GF-D8 (cell line): ENCODE results near the gene DNAH2.

Experiments used
- DNase-seq: peaks from one replicate; lab custom pipeline; 2025; lab: John Stamatoyannopoulos, UW

Gene DNAH2

DNA sequence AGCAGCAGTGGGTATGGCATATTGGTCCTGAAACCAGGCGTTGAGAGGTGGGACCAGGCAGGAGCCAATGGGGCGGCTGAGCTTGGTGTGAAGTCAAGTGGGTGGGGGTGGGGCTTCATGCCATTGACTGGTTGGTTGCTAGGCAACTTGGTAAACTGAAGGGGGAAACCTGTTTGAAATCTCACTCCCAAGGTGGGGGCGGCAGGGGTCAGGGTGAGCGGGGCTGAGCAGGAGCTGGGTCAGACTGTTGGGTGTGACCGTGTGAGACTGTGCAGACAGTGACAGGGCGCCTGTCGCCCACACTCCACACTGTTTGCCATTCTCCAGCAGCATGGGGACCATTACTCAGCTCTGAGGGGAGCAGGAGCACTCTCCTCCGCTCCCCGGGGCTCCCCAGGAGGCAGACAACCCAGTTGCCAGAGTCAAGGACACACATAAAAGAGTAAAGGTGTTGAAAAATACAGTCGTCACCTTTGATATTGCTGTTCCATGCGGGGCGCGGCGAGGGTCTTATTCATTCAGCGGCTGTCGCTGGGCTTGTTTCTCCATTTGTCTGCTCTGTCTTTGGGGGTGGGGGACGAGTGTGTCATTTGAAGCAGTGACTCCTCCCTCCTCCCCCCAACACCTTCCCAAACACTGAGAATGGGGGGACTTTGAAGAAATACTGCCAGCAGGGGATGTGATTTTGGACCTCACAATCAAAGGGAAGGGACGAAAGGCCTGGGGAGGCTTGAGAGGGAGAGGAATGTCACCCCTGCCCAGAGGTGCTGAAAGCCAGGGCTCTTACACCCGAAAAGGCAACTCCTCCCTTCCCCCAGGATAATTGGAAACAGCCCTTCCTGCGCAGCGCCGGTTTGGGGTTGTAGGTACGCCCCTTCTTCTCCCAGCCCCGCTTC, 13.7 kb upstream of the DNAH2 start:
- DNase-seq: no peak

DNA sequence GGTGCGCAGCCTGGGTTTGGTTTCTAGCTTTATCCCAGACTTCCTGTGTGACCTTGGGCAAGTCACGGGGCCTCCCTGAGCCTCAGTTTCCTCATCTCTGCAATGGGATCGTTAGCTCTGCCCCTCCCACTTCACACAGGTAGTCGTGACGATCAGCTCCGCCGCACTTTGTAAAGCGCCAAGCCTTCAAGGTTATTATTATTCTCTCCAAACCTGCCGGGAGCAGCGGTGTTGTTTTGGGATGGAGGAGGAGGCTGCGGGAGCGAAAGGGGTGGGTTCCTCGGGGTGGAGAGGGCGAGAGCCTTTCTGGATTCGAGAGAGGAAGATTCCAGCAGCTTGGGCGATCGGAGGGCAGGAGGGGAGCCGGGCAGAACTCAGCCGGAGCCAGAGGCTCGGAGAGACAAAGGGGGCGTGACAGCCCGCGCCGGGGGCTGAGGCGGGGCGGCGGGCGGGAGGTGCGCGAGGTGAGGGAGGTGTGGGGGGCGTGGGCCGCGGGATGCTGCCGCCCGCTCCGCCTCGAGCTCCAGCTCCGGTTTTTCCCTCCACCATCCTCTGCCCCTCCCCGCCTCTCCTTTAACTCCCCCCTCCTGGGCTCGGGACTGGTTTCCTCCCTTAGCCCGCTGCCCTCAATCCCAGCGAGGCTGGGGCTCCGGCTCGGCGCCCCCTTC, 12.8 kb upstream of the DNAH2 start, which contains the start of gene EFNB3:
Gene EFNB3 (plus strand): TSS at position 602 of the 668 bp plus-strand sequence. CDS start 397 bp downstream, outside the sequence.
- DNase-seq: no peak

DNA sequence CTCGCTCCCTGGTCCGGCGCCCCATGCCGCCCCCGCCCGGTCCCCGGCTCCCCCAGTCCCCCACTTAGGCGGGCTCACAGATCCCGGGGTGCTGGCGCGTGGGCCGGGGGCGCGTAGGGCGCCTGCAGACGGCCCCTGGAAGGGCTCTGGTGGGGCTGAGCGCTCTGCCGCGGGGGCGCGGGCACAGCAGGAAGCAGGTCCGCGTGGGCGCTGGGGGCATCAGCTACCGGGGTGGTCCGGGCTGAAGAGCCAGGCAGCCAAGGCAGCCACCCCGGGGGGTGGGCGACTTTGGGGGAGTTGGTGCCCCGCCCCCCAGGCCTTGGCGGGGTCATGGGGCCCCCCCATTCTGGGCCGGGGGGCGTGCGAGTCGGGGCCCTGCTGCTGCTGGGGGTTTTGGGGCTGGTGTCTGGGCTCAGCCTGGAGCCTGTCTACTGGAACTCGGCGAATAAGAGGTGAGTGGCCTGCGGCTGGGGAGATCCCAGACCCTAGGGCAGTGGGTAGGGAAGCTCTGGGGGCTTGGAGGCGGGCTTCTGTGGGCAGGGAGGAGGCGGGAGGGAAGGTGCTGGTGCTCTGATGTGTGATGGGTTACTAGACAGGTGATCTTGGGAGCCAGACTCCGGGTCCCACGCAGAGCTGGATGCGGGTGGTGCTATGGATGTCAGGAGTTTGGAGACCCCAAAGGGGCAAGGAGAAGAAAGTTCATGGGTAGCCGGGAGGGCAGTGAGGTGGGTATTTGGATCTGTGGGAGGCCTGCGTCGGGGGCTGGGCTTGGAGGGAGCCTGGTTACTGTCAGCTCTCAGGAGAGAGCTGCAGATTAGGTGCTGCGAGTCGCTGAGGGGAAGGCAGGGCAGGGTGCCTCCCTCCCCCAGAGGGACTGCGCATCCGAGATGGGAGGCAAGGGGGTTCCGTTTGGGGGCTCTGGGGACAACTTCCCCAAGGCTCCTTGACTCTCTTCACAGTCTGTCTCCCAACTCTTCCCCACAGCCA, 12.0 kb upstream of the DNAH2 start:
- DNase-seq: no peak

DNA sequence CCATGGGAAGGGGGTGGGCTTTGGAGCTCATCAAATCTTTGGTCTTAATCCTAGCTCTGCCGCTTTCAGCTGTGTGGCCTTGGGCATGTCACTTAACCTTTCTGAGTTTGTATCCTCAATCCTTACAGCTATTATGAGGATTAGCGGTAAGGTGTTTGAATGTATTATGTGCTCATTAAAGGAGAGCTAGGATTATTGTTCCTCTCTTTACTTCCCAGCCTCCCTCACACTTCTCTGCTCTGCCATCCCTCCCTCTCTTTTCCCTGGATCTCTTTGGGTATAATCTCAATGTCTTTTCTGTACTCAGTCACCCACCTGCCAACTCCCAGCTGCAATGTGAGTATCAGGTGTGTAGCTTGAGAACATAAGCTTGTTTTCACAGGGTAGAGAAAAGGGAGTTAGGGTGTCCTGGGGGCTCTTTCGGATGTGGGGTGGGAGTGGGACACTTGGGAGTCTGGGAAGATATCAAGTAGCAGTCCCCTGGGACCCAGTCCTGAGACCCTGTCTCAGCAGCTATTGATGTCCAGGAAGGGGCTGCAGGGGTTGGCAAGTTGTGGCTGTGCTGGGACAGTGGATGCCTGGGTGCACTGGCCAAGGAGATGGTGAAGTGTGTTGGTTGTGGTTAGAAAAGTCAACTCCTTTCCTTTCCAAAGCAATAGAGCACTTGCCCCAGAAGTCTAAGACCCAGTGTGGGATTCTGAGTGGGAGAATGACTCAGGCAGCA, 10.8 kb upstream of the DNAH2 start:
- DNase-seq: no peak

DNA sequence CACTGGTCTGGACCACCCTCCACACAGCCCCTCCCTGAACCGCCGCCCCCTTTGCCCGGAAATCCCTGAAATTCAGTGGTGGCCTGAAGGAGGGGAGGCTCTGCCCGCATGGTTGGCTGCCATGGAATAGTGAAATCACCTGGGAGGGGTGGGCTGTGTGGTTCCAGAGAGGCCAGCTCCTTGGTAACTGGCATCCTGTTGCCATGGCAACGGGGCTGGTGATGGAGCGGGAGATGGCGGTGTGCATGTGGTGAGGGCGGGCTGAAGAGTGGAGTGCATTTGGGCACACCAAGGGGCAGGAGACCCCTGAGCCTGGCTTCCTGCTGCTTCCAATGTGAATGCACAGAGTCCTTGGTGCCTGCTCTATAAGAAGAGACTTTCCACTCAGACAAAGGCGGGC, 10.1 kb upstream of the DNAH2 start:
- DNase-seq: no peak

DNA sequence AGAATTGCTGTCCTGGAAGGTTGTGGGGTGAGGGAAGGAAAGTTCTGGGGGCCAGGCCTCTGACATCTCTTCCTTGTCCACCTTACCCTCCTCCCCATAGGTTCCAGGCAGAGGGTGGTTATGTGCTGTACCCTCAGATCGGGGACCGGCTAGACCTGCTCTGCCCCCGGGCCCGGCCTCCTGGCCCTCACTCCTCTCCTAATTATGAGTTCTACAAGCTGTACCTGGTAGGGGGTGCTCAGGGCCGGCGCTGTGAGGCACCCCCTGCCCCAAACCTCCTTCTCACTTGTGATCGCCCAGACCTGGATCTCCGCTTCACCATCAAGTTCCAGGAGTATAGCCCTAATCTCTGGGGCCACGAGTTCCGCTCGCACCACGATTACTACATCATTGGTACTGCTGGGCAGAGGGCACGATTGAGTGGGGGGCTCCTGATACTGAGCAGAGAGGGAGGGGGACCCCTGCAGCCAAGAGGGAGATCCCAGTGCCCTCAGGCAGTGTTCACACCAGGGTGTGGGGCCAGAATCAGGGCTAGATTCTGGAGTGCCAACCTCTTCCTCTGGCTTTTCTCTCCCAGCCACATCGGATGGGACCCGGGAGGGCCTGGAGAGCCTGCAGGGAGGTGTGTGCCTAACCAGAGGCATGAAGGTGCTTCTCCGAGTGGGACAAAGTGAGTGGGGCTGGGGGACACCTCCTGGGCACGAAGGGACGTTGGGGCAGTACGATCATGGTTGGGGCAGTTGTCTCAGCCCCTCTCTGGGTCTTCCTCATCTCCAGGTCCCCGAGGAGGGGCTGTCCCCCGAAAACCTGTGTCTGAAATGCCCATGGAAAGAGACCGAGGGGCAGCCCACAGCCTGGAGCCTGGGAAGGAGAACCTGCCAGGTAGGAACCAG, 9.4 kb upstream of the DNAH2 start:
- DNase-seq: no peak

DNA sequence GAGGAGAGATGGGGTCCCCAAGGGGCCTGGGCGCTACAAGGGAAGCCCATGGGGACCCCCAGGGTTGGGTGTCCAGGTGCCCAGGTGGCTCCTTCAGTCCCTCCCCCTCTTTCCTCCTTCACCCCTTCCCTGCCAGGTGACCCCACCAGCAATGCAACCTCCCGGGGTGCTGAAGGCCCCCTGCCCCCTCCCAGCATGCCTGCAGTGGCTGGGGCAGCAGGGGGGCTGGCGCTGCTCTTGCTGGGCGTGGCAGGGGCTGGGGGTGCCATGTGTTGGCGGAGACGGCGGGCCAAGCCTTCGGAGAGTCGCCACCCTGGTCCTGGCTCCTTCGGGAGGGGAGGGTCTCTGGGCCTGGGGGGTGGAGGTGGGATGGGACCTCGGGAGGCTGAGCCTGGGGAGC, 8.5 kb upstream of the DNAH2 start:
- no peak for DNase-seq

DNA sequence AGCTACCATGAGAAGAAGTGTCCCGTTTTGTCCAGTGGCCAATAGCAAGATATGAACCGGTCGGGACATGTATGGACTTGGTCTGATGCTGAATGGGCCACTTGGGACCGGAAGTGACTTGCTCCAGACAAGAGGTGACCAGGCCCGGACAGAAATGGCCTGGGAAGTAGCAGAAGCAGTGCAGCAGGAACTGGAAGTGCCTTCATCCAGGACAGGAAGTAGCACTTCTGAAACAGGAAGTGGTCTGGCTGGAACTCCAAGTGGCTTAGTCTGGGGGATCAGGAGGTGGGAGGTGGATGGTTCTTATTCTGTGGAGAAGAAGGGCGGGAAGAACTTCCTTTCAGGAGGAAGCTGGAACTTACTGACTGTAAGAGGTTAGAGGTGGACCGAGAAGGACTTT, 7.2 kb upstream of the DNAH2 start:
- DNase-seq: no peak

DNA sequence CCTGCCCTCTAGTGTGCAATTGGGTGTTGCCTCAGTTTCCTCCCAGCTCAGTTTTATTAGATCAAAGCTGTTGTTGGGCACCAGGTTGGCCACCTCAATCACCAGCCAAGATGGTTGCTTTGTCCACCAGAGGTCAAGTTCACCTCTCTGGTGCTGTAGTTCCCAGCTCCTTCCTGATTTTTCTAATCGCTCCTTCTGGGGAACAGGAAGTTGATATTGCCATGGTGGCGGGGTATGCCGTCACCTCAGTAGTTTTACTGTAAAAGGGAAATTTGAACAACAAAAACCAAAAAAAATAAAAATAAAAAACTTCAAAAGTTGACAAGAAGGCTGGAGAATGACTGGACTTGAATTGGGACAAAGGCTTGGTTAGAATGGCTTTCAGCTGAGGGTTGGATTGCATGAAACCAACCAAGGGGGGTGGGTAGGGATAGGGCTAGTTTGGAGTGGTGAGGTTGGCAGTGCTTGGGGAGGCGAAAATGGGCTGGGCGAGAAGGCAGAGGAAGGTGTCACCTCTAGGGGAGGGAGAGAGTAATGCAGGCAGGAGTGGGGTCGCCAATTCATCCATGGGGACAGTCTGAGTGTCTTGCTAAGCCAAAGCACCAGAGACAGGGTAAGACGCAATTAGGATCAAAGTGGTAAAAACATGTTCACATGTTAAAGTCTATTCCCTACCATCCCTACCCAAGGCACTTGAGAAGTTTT, 6.3 kb upstream of the DNAH2 start:
- no peak for DNase-seq

DNA sequence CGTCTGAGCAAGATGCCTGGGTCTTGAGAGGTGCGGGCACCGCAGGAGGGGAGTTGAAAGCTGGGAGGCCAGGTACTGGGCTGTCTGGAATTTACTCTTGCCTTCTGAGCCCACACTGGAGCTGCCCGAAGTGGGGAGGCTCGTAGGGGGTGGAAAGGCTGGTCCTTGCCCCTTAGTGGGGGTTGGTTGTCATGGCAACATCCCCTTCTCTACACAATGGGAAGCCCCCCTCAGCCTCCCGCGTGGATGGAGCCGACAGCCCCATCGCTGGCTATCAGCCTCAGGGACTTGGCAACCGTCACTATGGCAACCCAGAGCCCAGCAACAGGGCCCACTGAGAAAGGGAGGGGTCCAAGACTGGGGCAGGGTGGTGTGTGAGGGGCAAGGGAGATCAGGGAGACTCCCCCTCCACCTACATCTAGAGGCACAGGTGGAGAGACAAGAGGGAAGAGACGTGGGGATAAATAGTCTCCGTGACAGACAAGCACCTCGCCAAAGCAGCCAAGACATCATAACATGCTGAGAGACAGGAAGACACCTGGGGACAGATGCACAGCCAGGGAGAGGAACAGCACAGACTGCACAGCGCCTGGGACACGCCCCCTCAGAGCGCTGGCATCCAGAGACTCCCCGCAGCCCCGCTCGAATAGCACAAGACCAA, 5.3 kb upstream of the DNAH2 start:
- no peak for DNase-seq

DNA sequence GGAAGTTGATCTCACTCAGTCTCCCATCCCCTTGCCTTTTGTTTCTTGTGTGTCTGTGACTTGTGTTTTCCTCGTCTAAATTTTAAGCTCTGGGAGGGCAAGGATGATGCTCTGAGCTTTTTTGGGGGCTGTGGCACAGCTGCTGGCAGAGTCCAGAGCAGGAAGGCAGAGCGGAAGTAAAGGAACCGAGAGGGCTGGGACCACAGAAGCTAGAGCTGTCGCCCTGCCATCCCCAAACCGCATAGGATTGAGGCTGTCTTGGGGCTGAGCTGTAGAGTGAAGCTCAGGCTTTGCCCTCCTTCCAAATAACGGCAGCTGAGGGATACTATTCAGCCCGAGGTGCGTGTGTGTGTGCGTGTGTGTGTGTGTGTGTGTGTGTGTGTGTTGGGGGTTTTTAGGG, 3.8 kb upstream of the DNAH2 start:
- DNase-seq: no peak

DNA sequence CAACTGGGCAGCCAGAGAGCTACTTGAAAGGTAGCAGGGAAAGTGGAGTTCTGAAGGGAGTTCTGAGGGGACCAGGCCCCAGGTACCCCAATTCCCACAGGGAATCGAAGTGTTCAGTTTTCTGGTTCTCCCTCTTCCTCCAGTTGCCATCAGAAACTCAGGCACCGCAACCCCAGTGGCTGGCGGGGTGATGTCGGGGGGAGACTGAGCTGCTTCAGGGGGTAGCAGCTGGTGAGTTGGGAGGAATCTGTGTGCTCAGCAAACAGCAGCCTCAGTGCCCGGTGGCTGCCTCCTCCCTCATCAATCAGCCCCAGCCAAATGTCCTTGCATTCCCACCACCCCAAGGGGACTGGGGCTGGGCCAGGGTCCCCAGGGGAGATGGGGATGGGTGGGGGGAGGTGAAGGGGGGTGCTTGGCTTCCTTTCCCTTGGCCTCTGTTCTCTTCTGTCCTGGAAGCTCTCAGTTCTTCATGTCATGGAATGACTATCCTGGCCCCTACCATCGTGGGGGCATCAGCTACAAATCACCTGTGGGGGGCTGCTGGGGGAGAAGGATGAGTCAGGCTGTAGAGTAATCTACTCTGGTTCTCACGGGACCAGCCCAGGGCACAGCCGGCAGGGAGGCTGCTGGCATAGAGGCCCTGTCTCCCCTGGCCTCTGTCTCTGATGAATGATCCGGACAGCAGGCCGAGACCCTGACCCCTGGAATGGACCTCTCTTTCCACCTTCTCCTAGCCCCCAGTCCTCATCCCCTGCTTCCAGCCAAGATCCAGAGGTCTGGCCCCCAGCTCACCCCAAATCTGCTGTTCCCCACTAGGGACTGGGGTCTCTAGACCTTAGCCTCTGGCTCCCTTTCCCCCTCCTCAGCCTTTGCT, 2.6 kb upstream of the DNAH2 start:
- DNase-seq: no peak

DNA sequence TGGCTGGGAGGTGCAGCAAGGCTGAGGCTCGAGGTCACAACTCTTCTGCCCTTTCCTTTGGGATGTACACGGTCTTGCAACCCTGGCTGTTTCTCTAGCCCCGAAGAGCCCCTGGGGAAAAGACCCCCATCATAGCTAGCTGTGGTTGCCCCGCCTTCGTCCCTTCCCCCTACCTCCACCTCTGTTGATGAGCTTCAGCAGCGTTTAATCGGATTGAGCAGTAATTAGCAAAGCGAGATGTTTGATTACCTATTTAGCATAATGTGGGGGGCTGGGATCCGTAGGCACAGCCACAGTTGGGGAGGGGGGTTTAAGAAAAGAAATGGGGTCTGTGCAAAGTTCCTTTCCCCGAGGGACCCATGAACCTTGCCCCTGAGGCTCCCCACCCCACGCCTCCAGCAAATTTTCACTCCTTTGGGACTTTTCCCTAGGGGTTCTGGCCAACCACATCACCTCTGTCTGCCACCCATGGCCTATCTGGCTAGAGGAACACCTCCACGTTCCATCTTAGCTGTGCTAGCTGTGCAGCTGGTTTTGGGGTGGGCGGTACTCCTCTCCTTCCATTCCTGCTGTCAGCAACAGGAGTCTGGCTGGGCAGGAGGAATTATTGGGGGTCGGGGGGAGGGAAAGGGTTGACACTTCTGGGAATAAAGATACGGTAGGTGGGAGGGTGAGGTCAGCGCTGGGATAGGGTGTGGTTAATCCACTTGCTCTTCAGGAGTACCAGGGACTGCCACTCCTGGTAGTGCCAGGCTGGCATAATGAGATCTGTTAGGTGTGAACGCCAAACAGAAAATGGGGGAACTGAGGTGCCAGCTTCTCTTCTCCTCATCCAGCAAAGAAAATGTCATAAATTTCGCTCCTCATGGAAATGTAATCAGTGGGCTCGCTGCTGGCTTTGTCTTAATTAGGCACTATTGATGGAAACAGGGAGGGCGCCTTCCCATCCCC, 1.3 kb upstream of the DNAH2 start:
- no peak for DNase-seq

DNA sequence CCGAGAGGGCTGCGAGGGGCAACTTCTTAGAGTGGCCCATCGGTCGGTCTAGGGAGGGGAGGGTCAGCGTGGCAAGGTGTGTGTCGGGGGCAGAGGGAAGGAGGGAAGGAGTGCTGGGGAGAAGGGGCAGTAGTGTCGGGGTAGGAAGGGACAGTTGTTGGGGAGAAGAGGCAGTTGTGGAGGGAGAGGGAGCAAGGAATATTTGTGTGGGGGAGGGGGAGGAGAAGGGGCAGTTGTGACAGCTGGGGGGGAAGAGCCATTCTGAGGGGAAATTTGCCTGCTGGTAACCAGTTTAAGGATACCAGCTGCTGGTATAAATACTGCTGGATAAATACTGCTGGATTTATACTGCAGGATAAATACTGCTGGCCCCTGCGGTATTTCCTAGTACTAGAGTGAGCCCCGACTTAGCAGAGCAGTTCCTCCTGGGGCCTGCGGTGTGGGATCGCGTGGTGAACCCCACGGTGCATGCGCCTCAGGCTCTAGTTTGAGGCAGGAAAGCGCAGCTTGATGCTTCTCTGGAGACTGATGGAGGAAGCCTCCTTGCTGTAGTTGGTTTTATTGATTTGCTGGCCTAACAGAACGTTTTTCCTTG, 309 bp downstream of the DNAH2 start:
- peak; percentile 26 for DNase-seq

DNA sequence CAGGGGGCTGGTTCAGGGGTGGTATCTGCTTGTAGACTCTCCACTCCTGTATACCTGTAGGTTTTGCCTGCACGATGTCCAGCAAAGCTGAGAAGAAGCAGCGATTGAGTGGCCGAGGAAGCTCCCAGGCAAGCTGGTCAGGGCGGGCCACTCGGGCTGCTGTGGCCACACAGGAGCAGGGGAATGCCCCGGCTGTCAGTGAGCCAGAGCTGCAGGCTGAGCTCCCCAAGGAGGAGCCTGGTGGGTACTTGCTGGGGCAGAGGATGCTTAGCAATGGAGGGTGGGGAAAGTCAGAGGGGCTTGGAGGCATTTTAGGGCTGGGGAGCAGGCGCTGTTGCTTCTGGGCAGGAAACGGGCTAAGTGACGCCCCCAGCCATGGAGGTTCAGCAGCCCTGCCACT, 2.1 kb downstream of the DNAH2 start:
- DNase-seq: no peak

DNA sequence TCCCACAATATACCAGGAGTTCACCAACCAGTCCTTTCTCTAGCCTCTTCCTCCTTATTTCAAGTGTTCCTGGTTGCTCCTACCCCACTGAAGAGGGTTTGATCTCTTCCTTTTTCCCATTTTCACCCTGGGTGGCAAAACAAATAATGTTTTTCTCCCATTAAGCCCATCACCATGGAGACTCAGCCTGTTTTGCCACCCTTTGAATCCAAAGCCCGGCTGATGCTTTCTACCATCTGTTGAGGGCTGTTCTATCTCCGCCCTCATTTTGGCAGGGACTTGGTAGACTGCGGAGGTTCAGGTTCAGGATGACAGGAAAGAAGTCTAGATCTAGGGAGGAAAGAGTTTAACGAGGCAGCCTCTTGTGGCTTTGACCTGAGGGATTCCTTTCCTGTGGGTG, 2.6 kb downstream of the DNAH2 start:
- no peak for DNase-seq

DNA sequence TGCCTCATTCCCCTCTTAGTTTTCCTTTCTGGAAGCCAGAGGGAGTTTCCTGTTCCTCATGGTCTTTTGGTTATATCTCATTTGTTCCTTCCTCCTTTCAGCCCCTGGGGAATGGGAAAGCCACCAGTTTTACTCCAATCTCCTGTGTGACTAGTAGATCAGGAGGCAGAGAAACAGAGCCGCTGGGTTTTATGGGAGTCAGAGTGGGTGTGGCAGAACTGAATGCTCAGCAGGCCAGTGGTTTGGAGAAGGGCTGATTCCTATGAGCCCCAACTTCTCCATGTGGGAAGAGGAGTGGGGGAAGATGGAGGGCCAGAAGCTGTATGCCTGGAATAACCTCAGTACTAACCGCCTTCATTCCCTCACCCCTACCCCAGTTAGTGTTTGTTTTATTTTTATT, 4.1 kb downstream of the DNAH2 start:
- no peak for DNase-seq
